ENCODE measurements around the gene NAA80.
A peak's percentile ranks its signal among the peaks of the same experiment; 100 is the strongest.
"Not testable (repeated sequence)": the region's sequence is repeated elsewhere in the genome, so short reads cannot be mapped to it uniquely, and the experiment has no call there.

The NAA80 gene

GRCh38 chr3:50314342-50314741 lies 15.1 kb upstream of the NAA80 start:
- no peak for DNase-seq (ENCODE audit: low read depth)

- not testable (repeated sequence) for DNase-seq (ENCODE audit: low read depth)
Measured at GRCh38 chr3:50312041-50312440, 12.8 kb upstream of the NAA80 start.

- no peak for DNase-seq (ENCODE audit: low read depth)
Measured at GRCh38 chr3:50304601-50305000, 5.4 kb upstream of the NAA80 start.

GRCh38 chr3:50303013-50303815 lies 4.0 kb upstream of the NAA80 start, which contains the start of gene HYAL1:
TSS of gene HYAL1 (minus strand) at chr3:50303574. CDS start at chr3:50302956, 618 bp downstream.
- DNase-seq (ENCODE audit: low read depth): no peak

GRCh38 chr3:50302095-50303012 lies 3.1 kb upstream of the NAA80 start:
- DNase-seq (ENCODE audit: low read depth): no peak

- DNase-seq (ENCODE audit: low read depth): no peak
Measured at GRCh38 chr3:50300681-50301254, 1.6 kb upstream of the NAA80 start.

GRCh38 chr3:50299929-50300680 lies 900 bp upstream of the NAA80 start:
- DNase-seq (ENCODE audit: low read depth): no peak

GRCh38 chr3:50299638-50299928 lies 378 bp upstream of the NAA80 start:
- no peak for DNase-seq (ENCODE audit: low read depth)

- no peak for DNase-seq (ENCODE audit: low read depth)
Measured at GRCh38 chr3:50297896-50298725, 1.1 kb downstream of the NAA80 start.

GRCh38 chr3:50297384-50297775 lies 1.8 kb downstream of the NAA80 start:
- no peak for DNase-seq (ENCODE audit: low read depth)

GRCh38 chr3:50296721-50297383 lies 2.4 kb downstream of the NAA80 start:
- no peak for DNase-seq (ENCODE audit: low read depth)

- no peak for DNase-seq (ENCODE audit: low read depth)
Measured at GRCh38 chr3:50295553-50296431, 3.4 kb downstream of the NAA80 start.

- DNase-seq (ENCODE audit: low read depth): no peak
Measured at GRCh38 chr3:50294492-50295403, 4.5 kb downstream of the NAA80 start.

GRCh38 chr3:50294089-50294488 lies 5.1 kb downstream of the NAA80 start:
- no peak for DNase-seq (ENCODE audit: low read depth)

GRCh38 chr3:50293079-50293801 lies 6.0 kb downstream of the NAA80 start:
- DNase-seq (ENCODE audit: low read depth): no peak

- DNase-seq (ENCODE audit: low read depth): peak; percentile 94
Measured at GRCh38 chr3:50292159-50293078, 6.8 kb downstream of the NAA80 start, which contains the start of gene IFRD2. TSS of gene IFRD2 (minus strand) at chr3:50292429. CDS start at chr3:50292274, 155 bp downstream.

Data from activated gamma-delta T cell treated with anti-CD3 and anti-CD28 coated beads, Interleukin-2, amount 50 U/mL, for 16 hours (primary cell).